ENCODE data around the gene FCHSD2. TPM values are rescaled to one million over a fixed set of nuclear protein-coding genes. Genes with fewer than 3 reads are reported as not detected.

FCHSD2 gene
- total RNA-seq, 2 donors from 2014 or later, result 56.5 to 75.3 TPM

GRCh38 chr11:72975778-72976521 lies 166.2 kb downstream of the FCHSD2 start:
- no peak for ATAC-seq (ENCODE audit: insufficient number of reproducible peaks, low FRiP score, low read depth)
- no peak for TF ChIP-seq CTCF (IDR thresholded peaks at IDR 0.05)
- no peaks in the 10 kb centered on the region for H3K36me3 ChIP-seq
- H3K27ac ChIP-seq, result peak overlapping the region; percentile 27 to 59
- DNase-seq (ENCODE audit: low spot score), result no peak
- H3K27me3 ChIP-seq (replicated peaks; ENCODE audit: insufficient read depth), result no peaks in the 10 kb centered on the region
- H3K9me3 ChIP-seq, result no peaks in the 10 kb centered on the region
- no peak overlapping the region for H3K4me3 ChIP-seq
- H3K4me1 ChIP-seq (ENCODE audit: control insufficient read depth in 1 of 2, low read depth in 2 of 2), result peaks cover 20 to 25% of the 10 kb centered on the region in 2 donors

- ATAC-seq (ENCODE audit: insufficient number of reproducible peaks, low FRiP score, low read depth), result no peak
- Histone ChIP-seq H3K9me3 (no peaks in the 10 kb centered on the region), H3K36me3 (no peaks in the 10 kb centered on the region), H3K4me1 (ENCODE audit: control insufficient read depth in 1 of 2, low read depth in 2 of 2) (peaks cover 23 to 34% of the 10 kb centered on the region in 2 donors), H3K27me3 (replicated peaks; ENCODE audit: insufficient read depth) (no peaks in the 10 kb centered on the region), H3K4me3 (no peak overlapping the region), H3K27ac (peak overlapping the region in 1 of 2 donors; percentile 33)
- DNase-seq (ENCODE audit: low spot score), result no peak
- TF ChIP-seq CTCF (IDR thresholded peaks at IDR 0.05), result no peak
Measured at GRCh38 chr11:72974487-72975205, 167.5 kb downstream of the FCHSD2 start.

- H3K4me1 ChIP-seq (ENCODE audit: control insufficient read depth in 1 of 2, low read depth in 2 of 2), result peaks cover 23 to 35% of the 10 kb centered on the region in 2 donors
- no peak overlapping the region for H3K27ac ChIP-seq
- no peaks in the 10 kb centered on the region for H3K27me3 ChIP-seq (replicated peaks; ENCODE audit: insufficient read depth)
- ATAC-seq (ENCODE audit: insufficient number of reproducible peaks, low FRiP score, low read depth) (no peak), DNase-seq (ENCODE audit: low spot score) (no peak)
- TF ChIP-seq CTCF (IDR thresholded peaks at IDR 0.05), result no peak
- no peak overlapping the region for H3K4me3 ChIP-seq
- no peaks in the 10 kb centered on the region for H3K9me3 ChIP-seq
- H3K36me3 ChIP-seq, result no peaks in the 10 kb centered on the region
Measured at GRCh38 chr11:72972496-72973128, 169.5 kb downstream of the FCHSD2 start.

- Histone ChIP-seq H3K27ac (no peak overlapping the region), H3K9me3 (no peaks in the 10 kb centered on the region), H3K4me3 (no peak overlapping the region), H3K36me3 (no peaks in the 10 kb centered on the region), H3K27me3 (replicated peaks; ENCODE audit: insufficient read depth) (no peaks in the 10 kb centered on the region), H3K4me1 (ENCODE audit: control insufficient read depth in 1 of 2, low read depth in 2 of 2) (peaks cover 21 to 32% of the 10 kb centered on the region in 2 donors)
- no peak for TF ChIP-seq CTCF (IDR thresholded peaks at IDR 0.05)
- no peak for ATAC-seq (ENCODE audit: insufficient number of reproducible peaks, low FRiP score, low read depth)
- DNase-seq (ENCODE audit: low spot score), result no peak
Measured at GRCh38 chr11:72971192-72971967, 170.7 kb downstream of the FCHSD2 start.

Measured in thoracic aorta (tissue), 2 donors.